ACC112 (cell line): ENCODE data around the gene TMEM235.

Experiments
- H2AFZ ChIP-seq: fragments of 200-600 bp; sonication (generic); one replicate; pipeline ENCODE4 v1.6.0; 2017; ENCODE audit warnings: antibody characterized with exemption, low read length; ENCODE audit not compliant: unreplicated experiment
- H3K27ac ChIP-seq: fragments of 200-600 bp; sonication (generic); 2 replicates; pipeline ENCODE4 v1.5.1; 2014; ENCODE audit warnings: low read depth, mild to moderate bottlenecking, antibody characterized with exemption, low read length, moderate library complexity
- H3K27me3 ChIP-seq: fragments of 200-600 bp; sonication (generic); 2 replicates; pipeline ENCODE4 v1.6.1; 2014; ENCODE audit warnings: mild to moderate bottlenecking, antibody characterized with exemption, low read length, moderate library complexity, mixed read lengths; ENCODE audit not compliant: insufficient read depth
- H3K36me3 ChIP-seq: fragments of 200-600 bp; sonication (generic); 2 replicates; pipeline ENCODE4 v1.6.1; 2016; ENCODE audit warnings: mild to moderate bottlenecking, antibody characterized with exemption, low read length, moderate library complexity, mixed read lengths; ENCODE audit not compliant: insufficient read depth
- H3K4me1 ChIP-seq: fragments of 200-600 bp; sonication (generic); one replicate; pipeline ENCODE4 v1.6.1; 2016; ENCODE audit warnings: low read length, mixed read lengths; ENCODE audit not compliant: insufficient read depth, unreplicated experiment, control insufficient read depth
- H3K4me3 ChIP-seq: fragments of 200-600 bp; sonication (generic); 2 replicates; pipeline ENCODE4 v1.5.1; 2014; ENCODE audit warnings: mild to moderate bottlenecking, low read depth, low read length
- H3K79me2 ChIP-seq: fragments of 200-600 bp; sonication (generic); one replicate; pipeline ENCODE4 v1.6.0; 2016; ENCODE audit warnings: low read length; ENCODE audit not compliant: control insufficient read depth, unreplicated experiment, insufficient read depth

Gene TMEM235

GRCh38 chr17:78230996-78231935 is at the start of gene TMEM235:
TSS of gene TMEM235 (plus strand) at chr17:78231631. CDS start at chr17:78232024, 393 bp downstream.
- Histone ChIP-seq H3K27ac (no peak within 1 kb of the TSS), H3K79me2 (no peaks in the 10 kb centered on the region), H3K4me3 (no peak within 1 kb of the TSS), H3K4me1 (no peaks in the 10 kb centered on the region), H3K36me3 (no peaks in the 10 kb centered on the region), H2AFZ (no peak within 1 kb of the TSS), H3K27me3 (peaks cover 23% of the 10 kb centered on the region)

GRCh38 chr17:78182504-78182903 is 48.9 kb upstream of the TMEM235 start:
- Histone ChIP-seq H3K36me3 (peaks cover 8% of the 10 kb centered on the region; the same call in 1 of the 2 replicates), H3K4me1 (peaks cover 18% of the 10 kb centered on the region)

GRCh38 chr17:78183916-78184315 is 47.5 kb upstream of the TMEM235 start:
- Histone ChIP-seq H2AFZ (no peak overlapping the region), H3K27me3 (no peaks in the 10 kb centered on the region), H3K4me3 (no peak overlapping the region), H3K79me2 (peaks cover 23% of the 10 kb centered on the region), H3K4me1 (peaks cover 18% of the 10 kb centered on the region), H3K36me3 (peaks cover 4% of the 10 kb centered on the region; the same call in 1 of the 2 replicates), H3K27ac (no peak overlapping the region)

More at GRCh38 chr17:78182504-78182903, 48.9 kb upstream of the TMEM235 start:
- Histone ChIP-seq H3K4me3 (no peak overlapping the region), H2AFZ (no peak overlapping the region), H3K27ac (no peak overlapping the region), H3K27me3 (no peaks in the 10 kb centered on the region), H3K79me2 (peaks cover 14% of the 10 kb centered on the region)

- Histone ChIP-seq H3K79me2 (peaks cover 25% of the 10 kb centered on the region), H3K27ac (no peak overlapping the region), H3K36me3 (peaks cover 4% of the 10 kb centered on the region; the same call in 1 of the 2 replicates), H3K4me3 (no peak overlapping the region), H2AFZ (no peak overlapping the region), H3K4me1 (peaks cover 16% of the 10 kb centered on the region), H3K27me3 (no peaks in the 10 kb centered on the region)
Measured at GRCh38 chr17:78184351-78184750, 47.1 kb upstream of the TMEM235 start.

GRCh38 chr17:78184868-78185267 is 46.6 kb upstream of the TMEM235 start:
- peaks cover 25% of the 10 kb centered on the region for H3K79me2 ChIP-seq
- H2AFZ ChIP-seq = no peak overlapping the region
- no peak overlapping the region for H3K27ac ChIP-seq
- no peaks in the 10 kb centered on the region for H3K27me3 ChIP-seq
- H3K36me3 ChIP-seq = peaks cover 4% of the 10 kb centered on the region; the same call in 1 of the 2 replicates
- H3K4me3 ChIP-seq = peak overlapping the region; percentile 92
- peaks cover 11% of the 10 kb centered on the region for H3K4me1 ChIP-seq

GRCh38 chr17:78185981-78186691 is 45.3 kb upstream of the TMEM235 start:
- Histone ChIP-seq H3K4me3 (peak overlapping the region; percentile 92), H3K4me1 (peaks cover 4% of the 10 kb centered on the region), H3K27ac (no peak overlapping the region), H3K27me3 (no peaks in the 10 kb centered on the region), H3K36me3 (no peaks in the 10 kb centered on the region), H3K79me2 (peaks cover 25% of the 10 kb centered on the region), H2AFZ (no peak overlapping the region)

- H3K27ac ChIP-seq = peak within 1 kb of the TSS; percentile 52; the same call in 1 of the 2 replicates
- peaks cover 4% of the 10 kb centered on the region for H3K4me1 ChIP-seq
- H3K36me3 ChIP-seq = no peaks in the 10 kb centered on the region
- peak within 1 kb of the TSS; percentile 61 for H2AFZ ChIP-seq
- peaks cover 25% of the 10 kb centered on the region for H3K79me2 ChIP-seq
- H3K4me3 ChIP-seq = peak within 1 kb of the TSS; percentile 92
- no peaks in the 10 kb centered on the region for H3K27me3 ChIP-seq
Measured at GRCh38 chr17:78186692-78187595, 44.5 kb upstream of the TMEM235 start, which contains the start of the genes AFMID and TK1. TSS of gene AFMID (plus strand) at chr17:78187362. CDS start at chr17:78187371, 9 bp downstream. TSS of gene TK1 (minus strand) at chr17:78187052. CDS start at chr17:78186994, 58 bp downstream.

GRCh38 chr17:78196716-78197115 is 34.7 kb upstream of the TMEM235 start:
- H3K27me3 ChIP-seq = no peaks in the 10 kb centered on the region
- no peak overlapping the region for H2AFZ ChIP-seq
- H3K36me3 ChIP-seq = peaks cover 12% of the 10 kb centered on the region; the same call in 1 of the 2 replicates
- peaks cover 4% of the 10 kb centered on the region for H3K79me2 ChIP-seq
- H3K4me1 ChIP-seq = no peaks in the 10 kb centered on the region
- no peak overlapping the region for H3K27ac ChIP-seq
- no peak overlapping the region for H3K4me3 ChIP-seq

GRCh38 chr17:78197147-78197832 is 34.1 kb upstream of the TMEM235 start:
- no peaks in the 10 kb centered on the region for H3K27me3 ChIP-seq
- H3K27ac ChIP-seq = peak overlapping the region; percentile 89; the same call in 1 of the 2 replicates

More at GRCh38 chr17:78197147-78197832, 34.1 kb upstream of the TMEM235 start:
- Histone ChIP-seq H3K36me3 (peaks cover 12% of the 10 kb centered on the region; the same call in 1 of the 2 replicates), H3K4me1 (no peaks in the 10 kb centered on the region), H3K79me2 (peaks cover 4% of the 10 kb centered on the region), H3K4me3 (no peak overlapping the region), H2AFZ (no peak overlapping the region)
